ENCODE results near the gene CCDC170.
A peak's percentile ranks its signal among the peaks of the same experiment; 100 is the strongest.
"Not testable (repeated sequence)": the region's sequence is repeated elsewhere in the genome, so short reads cannot be mapped to it uniquely, and the experiment has no call there.

Gene CCDC170, protein sequence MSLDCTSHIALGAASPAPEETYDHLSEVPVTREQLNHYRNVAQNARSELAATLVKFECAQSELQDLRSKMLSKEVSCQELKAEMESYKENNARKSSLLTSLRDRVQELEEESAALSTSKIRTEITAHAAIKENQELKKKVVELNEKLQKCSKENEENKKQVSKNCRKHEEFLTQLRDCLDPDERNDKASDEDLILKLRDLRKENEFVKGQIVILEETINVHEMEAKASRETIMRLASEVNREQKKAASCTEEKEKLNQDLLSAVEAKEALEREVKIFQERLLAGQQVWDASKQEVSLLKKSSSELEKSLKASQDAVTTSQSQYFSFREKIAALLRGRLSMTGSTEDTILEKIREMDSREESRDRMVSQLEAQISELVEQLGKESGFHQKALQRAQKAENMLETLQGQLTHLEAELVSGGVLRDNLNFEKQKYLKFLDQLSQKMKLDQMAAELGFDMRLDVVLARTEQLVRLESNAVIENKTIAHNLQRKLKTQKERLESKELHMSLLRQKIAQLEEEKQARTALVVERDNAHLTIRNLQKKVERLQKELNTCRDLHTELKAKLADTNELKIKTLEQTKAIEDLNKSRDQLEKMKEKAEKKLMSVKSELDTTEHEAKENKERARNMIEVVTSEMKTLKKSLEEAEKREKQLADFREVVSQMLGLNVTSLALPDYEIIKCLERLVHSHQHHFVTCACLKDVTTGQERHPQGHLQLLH

GRCh38 chr6:151493804-151494234, at the start of gene CCDC170:
Gene CCDC170 (plus strand): TSS chr6:151494017. CDS start chr6:151494129, 112 bp downstream.
- DNase-seq (ENCODE audit: low spot score) = no peak

DNA sequence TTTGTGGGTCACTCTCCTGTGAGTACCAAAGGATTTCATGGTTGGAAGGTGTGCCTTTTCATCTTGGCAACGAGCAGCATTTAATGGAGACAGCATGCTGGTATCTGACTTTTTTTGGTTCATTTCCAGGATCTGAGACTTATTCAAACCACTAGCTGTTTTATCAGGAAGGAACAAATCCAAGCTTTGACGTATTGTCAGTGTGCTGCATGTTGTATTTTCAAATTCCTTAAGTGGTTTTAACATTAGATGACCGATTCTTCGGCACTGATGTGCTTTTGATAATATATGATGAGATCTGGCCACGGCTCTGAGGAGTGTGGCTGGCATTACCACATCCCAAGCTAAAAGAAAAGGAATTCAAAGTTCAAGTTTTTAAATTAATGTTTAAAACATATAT, 48.3 kb upstream of the CCDC170 start:
- peak; percentile 29 for DNase-seq (ENCODE audit: low spot score)

DNA sequence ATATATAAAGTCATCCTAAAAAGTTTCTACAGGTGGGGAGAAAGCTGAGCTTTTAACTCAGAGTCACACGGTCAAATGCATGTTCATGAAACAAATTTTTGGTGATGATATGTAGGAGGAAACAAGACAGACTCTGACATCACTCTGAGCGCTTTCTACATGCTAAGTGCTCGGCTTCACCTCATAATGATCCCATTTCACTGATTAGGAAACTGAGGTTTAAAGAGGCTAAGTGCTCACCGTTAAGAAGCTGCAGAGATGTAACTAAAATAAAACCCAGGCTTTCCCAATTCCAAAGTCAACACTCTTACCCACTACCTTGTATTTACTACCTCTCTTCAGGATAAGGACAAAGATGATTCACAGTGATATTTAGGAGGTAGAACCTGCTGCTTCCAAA, 46.6 kb upstream of the CCDC170 start:
- DNase-seq (ENCODE audit: low spot score) = no peak

DNA sequence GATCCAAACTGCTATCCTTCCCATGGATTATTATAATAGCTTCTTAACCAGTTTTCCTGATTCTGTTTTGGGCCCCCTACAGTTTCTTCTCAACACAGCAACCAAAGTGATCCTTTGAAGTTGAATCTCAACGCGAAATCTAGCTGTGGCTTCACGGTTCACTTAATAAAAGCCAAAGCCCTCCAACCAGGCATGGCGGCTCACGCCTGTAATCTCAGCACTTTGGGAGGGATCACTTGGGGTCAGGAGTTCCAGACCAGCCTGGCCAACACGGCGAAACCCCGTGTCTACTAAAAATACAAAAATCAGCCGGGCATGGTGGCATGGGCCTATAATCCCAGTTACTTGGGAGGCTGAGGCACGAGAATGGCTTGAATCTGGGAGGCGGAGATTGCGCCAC, 45.2 kb upstream of the CCDC170 start:
- no peak for DNase-seq (ENCODE audit: low spot score)

- DNase-seq (ENCODE audit: low spot score) = not testable (repeated sequence)
Observed at GRCh38 chr6:151450928-151451327, 42.9 kb upstream of the CCDC170 start.

- no peak for DNase-seq (ENCODE audit: low spot score)
Observed at GRCh38 chr6:151451417-151451949, 42.3 kb upstream of the CCDC170 start.

GRCh38 chr6:151451950-151452749, 41.7 kb upstream of the CCDC170 start, which contains the start of gene RMND1:
Gene RMND1 (minus strand): TSS chr6:151452126. CDS start chr6:151445811, 6,315 bp downstream.
- DNase-seq (ENCODE audit: low spot score) = peak; percentile 100

- peak; percentile 29 for DNase-seq (ENCODE audit: low spot score)
Observed at GRCh38 chr6:151452750-151453427, 40.9 kb upstream of the CCDC170 start.

- not testable (repeated sequence) for DNase-seq (ENCODE audit: low spot score)
Observed at GRCh38 chr6:151455751-151456398, 37.9 kb upstream of the CCDC170 start.

DNA sequence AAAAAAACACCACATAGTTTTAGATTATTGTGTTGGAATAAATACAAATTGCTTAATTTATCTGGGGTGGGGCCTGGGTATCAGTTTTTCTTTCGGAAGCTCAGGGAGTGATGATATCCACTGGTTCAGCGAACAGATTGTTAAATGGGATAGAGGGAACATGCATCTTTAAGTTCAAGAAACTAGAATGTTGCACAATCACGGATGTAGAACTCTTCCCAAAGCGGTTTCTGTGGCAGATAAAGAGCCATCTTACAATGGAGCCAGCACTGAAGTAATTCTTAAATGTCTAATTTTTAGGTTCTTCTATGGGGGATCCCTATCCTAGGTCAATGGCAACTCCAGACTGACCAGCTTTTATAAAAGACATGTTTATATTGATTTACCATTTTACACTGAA, 32.1 kb upstream of the CCDC170 start:
- DNase-seq (ENCODE audit: low spot score) = no peak

DNA sequence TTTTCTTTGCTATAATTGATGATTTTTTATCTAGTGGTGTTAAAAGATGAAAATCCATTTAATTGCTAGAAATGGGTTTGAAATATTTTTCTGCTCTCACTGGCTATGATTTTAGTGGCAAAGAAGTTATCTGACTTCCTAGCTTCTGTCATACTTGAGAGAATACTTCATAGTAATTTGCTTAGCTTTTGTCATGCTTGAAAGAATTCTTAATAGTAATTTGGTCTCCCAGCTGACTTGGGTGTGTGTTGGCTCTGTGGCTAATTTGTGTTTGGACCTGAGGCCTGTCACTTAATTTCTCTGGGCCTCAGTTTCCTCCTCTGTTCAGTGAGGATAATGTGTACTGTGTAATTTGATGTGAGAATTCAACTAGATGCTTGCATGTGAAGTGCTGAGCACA, 29.1 kb upstream of the CCDC170 start:
- DNase-seq (ENCODE audit: low spot score) = no peak

DNA sequence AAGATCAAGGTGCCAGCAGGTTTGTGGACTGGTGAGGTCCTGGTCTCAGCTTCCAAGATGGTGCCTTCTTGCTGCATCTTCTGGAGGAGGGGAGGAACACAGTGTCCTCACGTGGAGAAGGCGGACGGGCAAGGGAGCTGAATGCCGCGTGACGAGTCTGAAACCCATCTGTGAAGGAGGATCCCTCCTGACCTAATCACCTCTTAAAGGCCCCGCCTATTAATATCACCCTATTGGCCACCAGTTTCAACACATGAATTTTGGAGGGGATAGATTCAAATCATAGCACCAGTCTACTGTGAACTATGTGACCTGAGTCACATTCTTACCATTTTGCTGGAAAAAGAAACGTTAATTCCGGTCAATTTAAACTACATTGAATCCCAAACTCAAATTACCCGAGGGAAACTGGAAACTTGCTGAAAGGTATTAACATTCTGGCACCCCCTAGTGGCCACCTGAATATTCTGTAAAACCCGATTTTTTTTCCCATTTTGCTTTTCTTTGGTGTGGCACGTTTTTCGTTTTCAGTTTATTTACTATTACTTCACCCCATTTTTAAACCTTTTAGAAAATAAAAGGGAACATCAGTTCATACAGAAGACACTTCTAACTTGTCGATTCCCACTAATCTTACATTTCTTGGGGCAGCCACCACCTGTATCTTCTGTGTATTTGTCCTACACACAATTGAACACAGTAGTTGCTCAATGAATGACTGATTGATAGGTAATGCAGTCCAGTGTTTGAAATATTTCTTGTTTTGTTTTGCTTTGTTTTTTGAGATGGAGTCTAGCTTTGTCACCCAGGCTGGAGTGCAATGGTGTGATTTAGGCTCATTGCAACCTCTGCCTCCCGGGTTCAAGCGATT, 17.9 kb upstream of the CCDC170 start:
- peak; percentile 61 for DNase-seq (ENCODE audit: low spot score)

- no peak for DNase-seq (ENCODE audit: low spot score)
Observed at GRCh38 chr6:151477726-151478125, 16.1 kb upstream of the CCDC170 start.

GRCh38 chr6:151478670-151479069, 15.1 kb upstream of the CCDC170 start:
- no peak for DNase-seq (ENCODE audit: low spot score)

GRCh38 chr6:151481786-151482185, 12.0 kb upstream of the CCDC170 start:
- no peak for DNase-seq (ENCODE audit: low spot score)

- DNase-seq (ENCODE audit: low spot score) = no peak
Observed at GRCh38 chr6:151482290-151482689, 11.5 kb upstream of the CCDC170 start.

GRCh38 chr6:151483994-151484393, 9.8 kb upstream of the CCDC170 start:
- no peak for DNase-seq (ENCODE audit: low spot score)

- no peak for DNase-seq (ENCODE audit: low spot score)
Observed at GRCh38 chr6:151488226-151488625, 5.6 kb upstream of the CCDC170 start.

DNA sequence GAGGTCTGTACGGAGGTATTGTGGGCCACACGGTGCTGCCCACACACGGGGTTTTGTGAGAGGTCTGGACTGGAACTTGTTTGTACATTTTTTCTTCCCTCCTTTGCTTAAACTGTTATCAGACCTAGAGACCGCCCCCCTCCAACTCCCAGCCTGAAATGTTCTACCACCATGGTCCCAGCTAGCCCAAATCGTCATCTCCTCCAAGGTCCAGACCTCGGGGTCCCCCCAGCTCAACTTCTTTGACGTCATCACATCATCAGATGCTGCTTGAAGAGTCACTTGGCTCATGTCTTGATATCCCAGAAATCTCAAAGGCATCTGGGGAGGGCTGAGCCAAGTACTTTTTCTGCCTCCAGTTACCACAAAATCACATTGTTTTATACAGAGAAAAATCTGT, 2.8 kb upstream of the CCDC170 start:
- DNase-seq (ENCODE audit: low spot score) = no peak

Data from cerebellar cortex (tissue), 1 donor.